AG09309 (cell line): ENCODE data around the gene ELAVL1.

Experiments used
- DNase-seq: peaks from one replicate; pipeline ENCODE4 v3.0.0-alpha.2; 2010; ENCODE audit warnings: low read depth
- H3K4me3 ChIP-seq: 2 replicates; pipeline ENCODE4 v1.5.1; 2011; ENCODE audit warnings: mild to moderate bottlenecking, low read depth, low read length, moderate library complexity; ENCODE audit not compliant: control insufficient read depth
- CTCF ChIP-seq: IDR thresholded peaks from 2 replicates; pipeline ENCODE4 v1.5.1; 2011; ENCODE audit warnings: mild to moderate bottlenecking, low read depth, low read length, inconsistent platforms; ENCODE audit not compliant: insufficient read depth, control insufficient read depth; ENCODE audit errors: missing control alignments

The ELAVL1 gene

GRCh38 chr19:8005534-8006256 is at the start of gene ELAVL1:
TSS of gene ELAVL1 (minus strand) at chr19:8005641. CDS start at chr19:7991815, 13,826 bp downstream.
- peak within 1 kb of the TSS; percentile 83 for H3K4me3 ChIP-seq
- TF ChIP-seq CTCF = no peak
- peak; percentile 37 for DNase-seq

GRCh38 chr19:8054169-8054568 is 48.7 kb upstream of the ELAVL1 start:
- DNase-seq = no peak
- TF ChIP-seq CTCF = no peak
- H3K4me3 ChIP-seq = no peak overlapping the region

- no peak within 1 kb of the TSS for H3K4me3 ChIP-seq
- TF ChIP-seq CTCF = no peak
Observed at GRCh38 chr19:8052464-8052859, 47.0 kb upstream of the ELAVL1 start, which contains the start of gene CCL25. TSS of gene CCL25 (plus strand) at chr19:8052760. CDS start at chr19:8053050, 290 bp downstream.

DNA sequence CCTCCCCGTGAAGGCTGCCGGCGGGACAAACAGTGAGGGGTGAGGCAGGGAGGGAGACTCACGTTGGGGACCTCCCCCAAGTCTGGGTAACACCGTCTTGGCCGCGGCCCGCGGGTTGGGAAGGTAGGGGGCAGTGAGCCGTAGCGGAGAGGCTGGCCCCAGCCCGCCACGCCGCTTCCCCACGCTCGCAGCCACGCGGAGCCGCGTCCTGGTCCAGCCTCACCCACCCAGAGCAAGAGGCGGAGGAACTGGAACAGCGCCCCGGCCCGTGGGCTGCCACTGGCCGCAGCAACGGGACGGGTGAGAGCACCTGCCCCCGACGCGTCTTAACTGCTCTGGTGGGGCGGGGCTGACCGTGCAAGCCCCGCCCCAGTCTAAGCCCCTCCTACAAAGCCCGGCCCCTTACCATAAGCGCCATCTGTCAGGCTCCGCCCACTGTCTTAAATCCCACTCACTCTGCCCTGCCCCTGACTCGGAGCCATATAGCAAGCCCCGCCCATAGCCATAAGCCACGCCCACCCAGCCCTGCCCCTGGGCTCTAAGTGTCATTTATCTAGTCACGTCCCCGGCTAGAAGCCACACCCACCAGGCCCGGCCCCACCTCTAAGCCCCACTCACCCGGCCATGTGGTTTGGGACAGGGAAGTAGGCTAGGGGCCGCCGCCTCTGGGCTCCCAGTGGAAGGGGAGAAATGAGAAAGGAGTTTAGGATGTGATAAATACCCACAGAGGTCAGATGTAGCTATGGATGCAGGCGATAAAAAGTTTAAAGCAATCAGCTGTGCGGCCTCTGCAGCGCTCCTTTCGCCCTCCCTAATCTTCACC is 45.0 kb upstream of the ELAVL1 start:
- DNase-seq = no peak

More at GRCh38 chr19:8052464-8052859, 47.0 kb upstream of the ELAVL1 start, which contains the start of gene CCL25:
- no peak for DNase-seq

DNA sequence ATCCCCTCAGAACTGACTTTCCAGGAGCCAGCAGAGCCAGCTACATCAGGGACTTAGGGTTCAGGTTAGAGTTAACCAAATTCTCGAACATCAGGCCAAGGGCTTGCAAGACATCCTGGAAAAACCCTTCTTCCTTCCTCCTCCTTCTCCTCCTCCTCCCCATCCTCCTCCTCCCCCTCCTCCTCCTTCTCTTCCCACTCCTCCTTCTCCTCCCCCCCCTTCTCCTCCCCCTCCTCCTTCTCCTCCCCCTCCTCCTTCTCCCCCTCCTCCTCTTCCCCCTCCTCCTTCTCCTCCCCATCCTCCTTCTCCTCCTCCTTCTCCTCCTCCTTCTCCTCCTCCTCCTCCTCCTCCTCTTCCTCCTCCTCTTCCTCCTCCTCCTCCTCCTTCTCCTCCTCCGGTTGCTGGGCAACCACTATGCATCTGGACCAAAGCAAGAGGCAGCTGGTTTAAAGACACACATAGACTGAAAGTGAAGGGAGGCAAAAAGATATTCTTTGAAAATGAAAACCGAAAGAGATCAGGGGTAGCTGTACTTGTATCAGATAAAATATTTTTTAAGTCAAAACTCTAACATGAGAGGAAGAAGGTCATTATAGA is 41.2 kb upstream of the ELAVL1 start:
- no peak overlapping the region for H3K4me3 ChIP-seq
- DNase-seq = no peak
- no peak for TF ChIP-seq CTCF

More for the DNA sequence above, 45.0 kb upstream of the ELAVL1 start:
- no peak overlapping the region for H3K4me3 ChIP-seq
- no peak for TF ChIP-seq CTCF

DNA sequence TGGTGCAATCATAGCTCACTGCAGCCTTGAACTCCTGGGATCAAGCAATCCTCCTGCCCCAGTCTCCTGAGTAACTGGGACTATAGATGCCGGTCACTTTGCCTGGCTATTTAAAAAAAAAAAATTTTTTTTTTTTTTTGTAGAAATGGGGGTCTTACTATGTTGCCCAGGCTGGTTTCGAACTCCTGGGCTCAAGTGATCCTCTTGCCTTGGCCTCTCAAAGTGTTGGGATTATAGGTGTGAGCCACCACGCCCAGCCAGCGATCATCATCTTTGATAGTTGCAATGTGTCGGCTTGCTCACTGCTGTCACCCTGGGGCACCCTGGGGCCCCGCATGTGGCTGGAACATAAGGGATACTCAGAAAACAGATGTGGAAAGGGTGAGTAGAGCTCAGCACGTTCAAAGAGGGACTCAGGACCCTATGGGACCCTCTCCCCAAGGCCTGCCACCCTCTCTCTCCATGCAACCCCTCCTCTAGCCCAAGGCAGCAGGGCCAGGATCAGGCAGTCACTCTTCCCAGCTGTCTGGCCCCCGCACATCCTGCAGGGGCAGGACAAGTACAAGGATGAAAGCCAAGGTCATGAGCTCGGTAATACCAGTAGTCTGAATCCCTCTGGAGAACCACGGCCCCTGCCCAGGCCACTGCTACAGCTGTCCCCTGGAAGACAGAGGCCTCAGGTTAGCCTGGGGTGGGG is 40.6 kb upstream of the ELAVL1 start:
- TF ChIP-seq CTCF = no peak
- H3K4me3 ChIP-seq = no peak overlapping the region
- no peak for DNase-seq
